NCI-H2081 treated with DMSO at 0.1 percent for 48 hours (cell line): ENCODE data around the gene FN1.
"Not testable (repeated sequence)": the region's sequence is repeated elsewhere in the genome, so short reads cannot be mapped to it uniquely, and the experiment has no call there.

Experiments used
- DNase-seq: peaks from one replicate; lab custom pipeline; 2025; lab: John Stamatoyannopoulos, UW

FN1 gene

GRCh38 chr2:215364157-215365155 lies 71.4 kb downstream of the FN1 start:
- no peak for DNase-seq

DNA sequence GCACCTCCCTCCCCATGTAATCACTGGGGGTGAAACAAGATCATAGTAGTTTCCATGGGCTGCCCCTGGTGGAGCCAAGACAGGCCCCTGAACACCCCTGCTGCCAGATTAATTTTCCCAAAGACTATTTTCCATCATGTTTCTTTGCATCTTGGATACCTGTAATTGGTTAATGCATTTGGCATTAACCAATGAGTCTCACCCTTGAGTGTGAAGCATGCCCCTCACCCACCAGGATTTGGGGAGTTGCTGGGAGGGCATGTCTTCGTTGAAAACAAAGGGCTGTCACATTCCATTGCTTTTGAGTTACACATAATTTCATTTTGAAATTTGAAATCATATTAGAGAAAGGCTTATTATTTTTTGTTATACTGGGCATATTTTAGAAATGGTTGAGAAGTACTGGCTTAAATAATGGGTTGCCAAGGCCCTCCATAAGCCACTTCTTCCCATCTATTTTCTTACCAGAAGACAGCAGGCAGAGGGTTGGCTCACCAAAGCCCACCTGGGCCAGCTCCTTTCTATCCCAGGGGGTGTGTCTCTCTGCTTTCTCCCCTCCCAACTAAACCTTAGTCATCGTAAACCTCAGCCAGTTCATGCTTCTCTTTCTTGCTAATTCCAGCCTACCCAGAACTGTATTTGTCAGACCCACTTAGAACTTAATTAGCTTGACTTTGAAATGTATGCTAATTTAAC lies 72.3 kb downstream of the FN1 start:
- no peak for DNase-seq

DNA sequence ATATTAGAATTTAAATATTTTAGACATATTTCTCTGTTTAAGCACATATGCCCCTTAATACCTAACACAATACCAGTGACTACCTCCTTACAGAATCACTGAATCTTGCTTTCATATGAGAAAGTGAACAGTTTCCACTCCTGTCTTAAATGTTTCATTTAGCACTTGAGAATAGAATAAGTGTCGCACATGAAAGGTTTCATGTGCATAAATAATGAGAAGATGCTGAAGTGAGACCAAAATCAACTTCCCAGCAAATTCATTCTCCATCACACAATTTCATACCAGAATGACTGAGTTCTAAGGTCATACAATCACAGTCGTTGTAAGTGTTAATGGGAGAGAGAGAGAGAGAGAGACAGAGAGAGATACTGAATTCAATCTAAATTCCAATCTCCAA lies 72.8 kb downstream of the FN1 start:
- DNase-seq = no peak

- DNase-seq = no peak
Observed at GRCh38 chr2:215362562-215362904, 73.3 kb downstream of the FN1 start.

GRCh38 chr2:215361876-215362561 lies 73.8 kb downstream of the FN1 start:
- no peak for DNase-seq

DNA sequence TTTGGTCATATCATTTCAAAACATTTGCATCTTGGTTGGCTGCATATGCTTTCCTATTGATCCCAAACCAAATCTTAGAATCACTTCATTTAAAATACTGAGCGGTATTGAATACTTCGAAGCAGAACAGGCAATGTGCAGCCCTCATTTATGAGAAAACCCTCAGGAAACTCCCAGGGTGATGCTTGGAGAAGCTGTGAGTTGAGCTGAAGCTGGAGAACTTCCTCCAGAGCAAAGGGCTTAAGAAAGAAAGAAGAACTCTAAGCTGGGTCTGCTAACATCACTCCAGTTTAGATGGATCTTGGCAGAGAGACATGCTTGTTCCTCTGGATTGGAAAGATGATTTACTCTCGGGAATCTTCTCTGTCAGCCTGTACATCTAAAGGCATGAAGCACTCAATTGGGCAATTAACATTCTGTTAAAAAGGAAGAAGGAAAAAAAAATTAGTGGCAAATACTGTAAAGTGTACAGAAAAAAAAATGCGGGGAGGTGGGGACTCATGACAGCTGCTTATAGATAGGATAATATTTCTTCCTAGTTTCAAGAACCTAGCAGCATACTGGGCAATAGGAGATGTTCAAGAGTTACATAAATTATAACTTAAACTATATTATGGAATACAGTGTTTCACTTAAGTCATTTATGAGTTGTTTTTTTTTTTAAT lies 74.5 kb downstream of the FN1 start:
- no peak for DNase-seq

- DNase-seq = no peak
Observed at GRCh38 chr2:215360596-215360995, 75.3 kb downstream of the FN1 start.

DNA sequence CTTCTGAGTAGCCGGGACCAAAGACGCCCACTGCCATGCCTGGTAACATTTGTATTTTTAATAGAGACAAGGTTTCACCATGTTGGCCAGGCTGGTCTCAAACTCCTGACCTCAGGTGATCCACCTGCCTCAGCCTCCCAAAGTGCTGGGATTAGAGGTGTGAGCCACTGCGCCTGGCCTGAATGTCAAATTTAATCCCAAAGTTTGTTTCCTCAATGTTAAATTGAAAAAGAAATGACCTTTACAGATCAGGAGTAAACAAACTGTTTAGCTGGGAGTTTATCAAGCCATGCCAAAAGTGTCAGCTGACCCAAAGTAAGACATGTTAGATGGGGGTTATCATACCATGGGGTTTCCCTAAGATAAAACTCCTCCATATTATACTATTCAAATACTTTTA lies 75.8 kb downstream of the FN1 start:
- not testable (repeated sequence) for DNase-seq

DNA sequence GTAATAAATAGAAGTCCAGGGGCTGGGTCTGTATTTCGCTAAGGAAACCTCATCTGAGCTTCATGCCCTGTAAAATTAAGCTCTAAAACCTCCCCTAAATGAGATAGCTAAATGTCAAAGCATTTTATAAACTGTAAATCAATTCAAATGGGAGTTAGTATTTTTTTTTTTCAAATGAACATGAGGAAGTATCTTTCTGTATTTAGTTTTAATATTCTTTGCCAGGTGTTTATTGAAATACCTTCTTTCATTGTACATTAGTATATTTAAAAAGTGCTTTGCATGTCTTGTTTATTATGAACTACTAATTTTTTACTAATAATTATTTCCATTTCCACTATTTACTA lies 76.3 kb downstream of the FN1 start:
- no peak for DNase-seq

DNA sequence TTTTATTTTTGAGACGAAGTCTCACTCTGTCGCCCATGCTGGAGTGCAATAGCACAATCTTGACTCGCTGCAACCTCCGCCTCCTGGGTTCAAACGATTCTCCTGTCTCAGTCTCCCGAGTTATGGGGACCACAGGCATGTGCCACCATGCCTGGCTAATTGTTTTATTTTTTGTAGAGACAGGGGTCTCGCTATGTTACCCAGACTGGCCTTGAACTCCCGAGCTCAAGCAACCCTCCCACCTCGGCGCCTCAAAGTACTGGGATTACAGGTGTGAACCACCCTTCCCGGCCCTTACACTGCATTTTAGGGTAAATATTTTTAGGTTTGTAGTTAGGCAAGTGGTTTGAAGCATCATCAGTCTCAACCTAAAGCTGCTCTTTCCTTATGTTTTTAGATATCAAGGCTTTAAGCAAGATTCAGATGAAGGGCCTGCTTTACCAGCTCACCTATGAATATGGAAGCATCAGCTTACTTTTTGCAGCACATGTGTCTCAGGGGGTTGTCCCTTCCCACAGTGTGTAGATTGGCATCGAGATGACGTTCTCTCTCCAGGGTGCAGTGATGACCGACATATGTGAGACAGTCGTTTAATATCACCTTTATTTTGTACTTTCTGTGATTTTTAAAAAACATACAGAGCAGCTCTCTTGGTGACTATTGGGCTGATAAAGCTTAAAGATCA lies 76.8 kb downstream of the FN1 start:
- DNase-seq = no peak

- no peak for DNase-seq
Observed at GRCh38 chr2:215358312-215358845, 77.5 kb downstream of the FN1 start.

DNA sequence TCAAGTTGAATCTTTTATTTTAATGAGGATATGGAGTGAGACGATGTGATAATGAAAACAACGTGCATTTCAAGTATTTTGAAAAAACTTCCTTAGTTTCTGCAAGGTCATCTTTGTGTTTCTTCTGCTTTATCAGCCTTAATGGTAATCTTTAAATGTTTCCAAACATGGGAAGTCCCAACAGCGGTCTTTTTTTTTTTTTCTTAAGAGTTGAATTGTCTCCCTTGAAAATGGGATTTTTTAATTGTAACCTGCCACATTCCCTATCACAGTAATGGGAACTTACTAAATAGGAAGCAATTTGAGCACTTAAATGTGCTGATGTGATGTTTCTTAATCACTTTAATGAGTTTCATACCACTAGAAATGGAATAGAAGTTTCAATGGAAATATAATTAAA lies 78.2 kb downstream of the FN1 start:
- DNase-seq = no peak

DNA sequence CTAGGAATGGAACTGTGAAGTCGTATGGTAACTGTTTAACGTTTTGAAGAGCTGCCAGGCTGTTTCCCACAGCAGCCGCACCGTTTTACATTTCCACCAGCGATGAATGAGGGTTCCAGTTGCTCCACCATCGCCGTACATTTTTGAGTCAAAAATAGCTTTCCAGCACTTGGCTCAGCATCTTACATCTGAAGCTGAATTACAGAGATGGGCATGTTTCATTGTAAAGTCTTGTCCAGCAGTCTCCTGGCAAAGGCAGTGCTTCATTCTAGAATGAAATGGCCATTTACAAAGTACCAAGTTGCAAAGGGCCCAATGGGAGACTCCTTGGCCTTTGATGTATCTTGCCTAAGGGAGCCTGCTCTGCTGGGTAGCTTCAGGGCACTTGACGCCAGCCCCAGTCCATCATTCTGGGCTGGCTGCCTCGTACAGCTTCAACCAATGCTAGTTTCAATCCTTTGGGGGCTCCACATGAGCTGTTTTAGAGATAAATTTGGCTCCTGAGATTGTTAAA lies 78.9 kb downstream of the FN1 start:
- DNase-seq = no peak

DNA sequence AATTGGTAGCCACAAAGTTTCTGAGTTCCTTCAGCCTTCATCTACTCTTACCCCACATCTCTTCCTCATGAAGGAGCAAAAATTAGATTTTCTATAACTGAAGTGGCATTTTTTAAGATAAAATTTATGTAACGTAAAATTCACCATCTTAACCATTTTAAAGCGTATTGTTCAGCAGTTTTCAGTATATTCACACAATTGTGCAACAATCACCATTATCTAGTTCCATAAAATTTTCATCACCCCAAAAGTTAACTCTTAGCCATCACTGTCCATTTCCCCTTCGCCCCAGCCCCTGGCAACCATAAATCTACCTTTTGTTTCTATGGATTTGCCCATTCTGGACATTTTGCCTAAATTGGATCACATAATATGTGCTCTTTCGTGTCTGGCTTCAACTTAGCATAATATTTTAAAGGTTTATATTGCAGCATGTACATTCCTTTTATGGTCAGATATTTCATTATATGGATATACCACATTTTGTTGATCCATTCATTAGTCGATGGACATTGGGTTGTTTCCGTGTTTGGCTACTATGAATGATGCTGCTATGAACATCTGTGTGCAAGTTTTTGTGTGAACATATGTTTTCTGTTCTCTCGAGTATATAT lies 79.4 kb downstream of the FN1 start:
- no peak for DNase-seq

GRCh38 chr2:215355801-215356200 lies 80.1 kb downstream of the FN1 start:
- DNase-seq = no peak

DNA sequence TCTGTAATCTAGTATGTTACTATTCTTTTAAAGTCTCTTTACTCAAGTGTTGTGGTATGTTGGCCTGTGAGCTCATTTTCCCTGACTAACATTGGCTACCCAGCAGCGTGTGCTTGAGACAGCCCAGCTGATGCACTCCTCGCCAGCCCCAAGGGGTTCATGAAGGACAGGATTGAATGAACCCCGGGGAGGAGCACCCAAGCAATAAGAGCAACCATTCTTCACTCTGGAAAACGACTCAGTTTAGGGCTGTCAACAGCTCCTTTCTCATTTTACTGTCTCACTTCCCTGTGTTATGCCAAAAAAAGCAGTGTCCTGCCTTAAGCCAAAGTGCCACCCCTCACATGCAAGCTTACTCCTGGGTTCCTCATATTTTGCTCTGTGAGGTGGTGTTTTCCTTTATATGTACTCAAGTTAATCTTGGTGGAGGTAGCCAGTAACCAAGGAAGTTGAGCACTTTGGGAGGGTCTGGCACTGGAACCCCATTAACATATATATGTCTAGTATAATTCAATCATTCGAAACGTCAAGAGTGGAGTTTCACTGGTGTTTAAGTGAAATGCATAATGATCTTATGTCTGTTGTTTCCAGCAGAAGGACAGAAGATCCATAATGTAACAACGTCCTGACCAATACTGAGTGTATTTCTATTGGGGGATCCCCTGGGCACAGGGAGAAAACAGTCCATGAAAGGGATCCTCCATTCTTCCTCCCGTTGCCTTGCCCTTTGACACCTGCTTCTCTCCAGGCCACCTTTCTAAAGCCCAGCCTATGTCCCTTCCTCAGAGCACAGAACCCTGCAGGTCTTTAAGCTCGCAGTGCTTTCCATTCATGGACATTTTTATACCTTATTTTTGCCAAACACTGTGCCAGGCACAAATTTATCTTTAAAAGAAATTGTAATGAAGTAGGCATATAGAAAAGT lies 80.8 kb downstream of the FN1 start:
- no peak for DNase-seq

GRCh38 chr2:215352602-215353001 lies 83.3 kb downstream of the FN1 start:
- no peak for DNase-seq

GRCh38 chr2:215347878-215348277 lies 88.0 kb downstream of the FN1 start:
- DNase-seq = no peak

- DNase-seq = no peak
Observed at GRCh38 chr2:215338883-215339679, 96.8 kb downstream of the FN1 start.
